Stimulated activated CD4-positive, alpha-beta T cell treated with anti-CD3 and anti-CD28 coated beads, Interleukin-4, amount 100 ng/mL, for 1 hour (primary cell): ENCODE data around the gene PANX2.
A peak's percentile ranks its signal among the peaks of the same experiment; 100 is the strongest.

Experiments
- DNase-seq: peaks from one replicate; pipeline ENCODE4 v3.0.0-alpha.2; 2020

Gene PANX2

DNA sequence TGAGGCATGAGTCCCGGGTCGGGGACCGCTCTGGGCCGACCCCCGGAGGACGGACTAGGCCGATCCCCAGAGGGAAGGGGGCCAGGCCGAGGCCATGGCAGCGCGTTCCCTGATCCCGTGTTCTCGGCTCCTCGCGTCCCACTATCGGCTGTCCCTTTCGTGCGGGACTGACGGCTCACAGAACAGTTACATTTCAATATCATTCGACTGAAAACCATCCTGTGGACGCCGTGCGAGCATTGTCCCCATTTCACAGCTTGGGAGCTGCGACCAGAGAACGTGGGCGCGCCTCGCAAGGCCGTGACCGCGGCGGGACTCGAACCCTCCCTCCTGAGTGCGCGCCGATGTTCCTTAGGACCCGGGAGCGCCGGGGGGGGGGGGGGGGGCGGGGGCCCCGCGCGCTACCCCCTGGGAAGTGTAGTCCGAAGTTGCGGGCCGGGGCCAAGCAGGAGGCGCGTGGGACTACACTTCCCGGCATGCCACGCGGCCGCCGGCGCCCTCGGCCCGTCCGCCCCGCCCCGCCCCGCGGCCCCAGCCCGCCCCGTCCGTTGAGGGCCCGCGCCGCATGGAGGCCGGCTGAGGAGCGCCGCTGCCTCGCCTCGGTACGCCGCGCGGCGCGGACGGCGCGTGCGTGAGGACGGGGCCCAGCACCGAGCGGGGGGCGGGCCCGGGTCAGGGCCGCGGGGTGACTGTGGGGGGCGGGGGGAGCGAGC lies 15.0 kb downstream of the PANX2 start, which contains the start of gene TRABD:
Gene TRABD, plus strand, starts transcription at position 539 of the 713 bp plus-strand sequence. CDS start 7,148 bp downstream, outside the sequence.
- DNase-seq: peak; percentile 92

DNA sequence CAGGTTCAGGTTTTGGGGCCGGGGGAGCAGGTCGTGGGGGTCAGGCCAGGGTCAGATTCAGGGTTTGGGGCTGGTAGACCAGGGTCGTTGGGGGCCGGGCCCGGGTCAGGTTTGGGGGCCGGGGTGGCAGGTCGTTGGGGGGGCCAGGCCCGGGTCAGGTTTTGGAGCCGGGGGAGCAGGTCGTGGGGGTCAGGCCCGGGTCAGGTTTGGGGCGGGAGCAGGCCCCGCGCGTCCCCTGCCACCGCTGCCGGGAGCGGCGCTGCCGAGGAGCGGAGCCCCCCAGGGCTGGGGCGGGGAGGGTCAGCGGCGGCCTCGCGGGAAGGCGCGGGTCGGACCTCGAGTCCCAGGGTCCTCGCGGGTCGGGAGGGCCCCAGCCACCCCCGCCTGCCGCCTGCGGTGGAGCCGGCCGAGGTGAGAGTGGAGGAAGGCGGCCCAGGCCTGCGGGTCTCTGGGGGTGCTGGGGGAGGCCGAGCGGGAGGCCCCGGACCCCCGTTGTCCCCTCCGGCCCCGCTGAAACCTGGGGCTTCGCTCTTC lies 15.7 kb downstream of the PANX2 start:
- DNase-seq: no peak

DNA sequence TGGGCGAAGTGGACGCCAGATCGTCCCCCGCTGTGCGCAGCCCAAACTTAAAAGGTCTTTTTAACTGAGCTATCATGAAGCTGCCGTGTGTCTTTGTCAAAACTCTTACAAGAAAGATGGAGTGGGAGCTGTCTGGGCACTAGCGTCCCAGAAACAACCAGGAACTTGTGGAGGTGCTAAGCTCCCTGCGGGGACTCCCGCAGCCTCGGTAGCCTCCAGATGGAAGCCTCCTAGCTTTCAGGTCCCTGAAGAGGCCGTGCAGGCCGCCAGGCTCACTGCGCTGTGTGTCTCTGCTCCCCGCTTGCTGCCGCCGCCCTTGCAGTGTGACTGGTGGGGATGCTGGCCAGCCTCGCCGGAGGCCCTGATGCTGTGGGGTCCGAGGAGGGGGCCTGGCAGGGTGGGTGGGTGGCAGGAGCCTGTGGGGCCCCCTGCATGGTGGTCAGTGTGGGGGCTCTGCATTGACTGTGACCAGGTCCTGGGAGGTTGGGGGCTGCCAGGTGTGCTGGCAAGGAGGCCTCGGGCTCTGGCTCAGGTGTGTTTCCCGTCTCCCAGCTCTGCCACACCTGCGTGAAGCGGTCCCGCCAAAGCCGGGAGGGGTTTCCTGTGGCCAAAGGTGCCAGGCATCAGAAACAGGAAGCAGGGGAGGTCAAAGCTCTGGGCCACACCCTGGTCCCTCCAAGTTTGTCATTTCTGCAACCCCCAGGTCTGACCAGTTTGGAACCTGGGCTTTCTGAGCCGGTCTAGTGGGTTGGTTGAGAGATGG lies 16.4 kb downstream of the PANX2 start:
- no peak for DNase-seq

DNA sequence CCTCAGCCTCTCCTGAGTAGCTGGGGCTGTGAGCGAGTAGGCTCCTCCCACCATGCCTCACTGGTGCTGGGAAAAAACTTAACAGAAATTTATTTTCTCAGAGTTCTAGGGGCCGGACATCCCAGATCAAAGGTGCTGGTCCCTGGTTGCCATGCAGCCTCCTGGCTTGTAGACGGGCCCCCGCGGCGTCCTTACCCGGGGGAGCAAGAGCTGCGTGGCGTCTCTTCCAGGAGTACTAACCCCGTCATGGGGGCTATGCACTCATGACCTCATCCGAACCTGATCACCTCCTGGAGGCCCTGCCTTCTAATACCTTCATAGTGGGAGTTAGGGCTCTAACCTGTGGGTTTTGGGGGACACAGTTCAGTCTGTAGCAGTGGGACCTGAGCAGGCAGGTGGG lies 17.8 kb downstream of the PANX2 start:
- no peak for DNase-seq

DNA sequence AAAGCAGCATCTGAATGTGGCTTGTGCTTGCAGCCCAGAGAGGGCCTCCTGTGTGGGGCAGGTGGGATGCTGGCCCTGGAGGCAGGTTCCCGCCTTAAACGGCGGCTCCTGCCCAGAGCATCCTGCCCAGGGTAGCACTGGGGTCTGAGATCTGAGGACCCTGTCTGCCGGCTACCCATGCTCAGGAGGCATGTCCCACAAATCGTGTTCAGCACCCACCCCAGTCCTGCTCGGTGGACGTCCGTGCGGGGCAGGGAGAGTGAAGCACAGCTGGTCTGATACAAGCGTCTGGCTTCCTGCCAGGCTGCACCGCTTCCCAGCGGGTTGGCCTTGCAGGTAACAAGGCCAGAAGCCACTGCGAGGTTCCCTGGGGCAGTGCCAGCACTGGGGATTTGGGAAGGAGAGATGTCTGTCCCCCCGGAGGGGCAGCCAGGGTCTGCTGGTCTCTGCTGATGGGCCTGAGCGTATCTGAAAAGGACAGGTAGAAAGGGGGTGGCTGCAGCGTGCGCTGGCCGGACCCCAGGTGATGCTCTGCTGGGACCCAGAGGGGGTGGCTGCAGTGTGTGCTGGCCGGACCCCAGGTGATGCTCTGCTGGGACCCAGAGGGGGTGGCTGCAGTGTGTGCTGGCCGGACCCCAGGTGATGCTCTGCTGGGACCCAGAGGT lies 18.8 kb downstream of the PANX2 start:
- DNase-seq: no peak

DNA sequence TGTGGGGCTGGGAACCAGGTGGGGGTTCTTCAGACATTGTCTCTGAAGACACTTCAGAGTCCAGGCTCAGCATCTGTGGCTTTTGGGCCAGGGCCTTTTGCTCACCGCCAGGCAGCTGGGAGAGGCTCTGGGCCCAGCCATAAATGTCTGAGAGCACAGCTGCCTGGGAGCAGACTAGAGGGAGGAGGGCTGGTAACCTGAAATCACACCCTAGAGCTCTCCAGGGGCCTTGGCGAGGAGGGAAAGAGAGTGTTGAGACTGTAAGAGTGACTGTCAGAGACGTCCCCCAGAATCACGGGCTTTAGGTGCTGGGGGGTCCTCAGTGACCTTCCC lies 19.3 kb downstream of the PANX2 start:
- DNase-seq: no peak

DNA sequence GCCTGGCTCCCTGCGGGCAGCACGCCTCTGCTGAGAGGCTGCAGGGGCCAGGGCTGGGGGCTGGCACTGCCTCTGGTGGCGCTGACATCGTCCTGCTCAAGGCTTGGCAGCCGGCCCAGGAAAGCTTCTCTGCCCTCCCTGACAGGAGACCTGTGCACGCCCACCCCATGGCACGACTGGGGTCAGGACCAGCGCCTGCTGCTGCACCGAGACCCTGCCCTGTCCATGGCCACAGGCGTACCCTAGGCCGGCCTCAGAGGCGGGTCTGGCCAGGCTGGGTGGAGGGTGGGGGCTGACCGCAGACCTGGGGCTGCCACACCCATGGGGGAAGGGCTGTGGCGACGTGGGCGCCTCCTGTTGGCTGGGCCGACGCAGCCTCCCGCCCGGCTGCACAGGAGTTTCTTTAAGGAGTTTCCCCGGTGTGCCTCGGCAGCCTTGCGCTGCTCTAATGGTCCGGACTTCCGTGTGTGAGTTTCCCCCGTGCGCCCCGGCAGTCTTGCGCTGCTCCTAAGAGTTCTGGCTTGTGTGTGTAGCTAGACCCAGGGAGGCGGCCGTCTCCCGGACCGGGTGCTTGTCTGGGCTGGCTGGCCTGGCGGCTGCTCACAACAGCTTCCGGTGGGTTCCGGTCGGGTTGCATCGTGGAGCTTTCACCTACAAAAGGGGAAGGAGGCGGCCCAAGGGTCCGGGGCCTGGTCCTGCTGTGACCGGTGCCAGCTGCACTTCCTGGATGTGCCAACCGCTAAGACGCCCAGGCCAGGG lies 19.8 kb downstream of the PANX2 start:
- peak; percentile 75 for DNase-seq

DNA sequence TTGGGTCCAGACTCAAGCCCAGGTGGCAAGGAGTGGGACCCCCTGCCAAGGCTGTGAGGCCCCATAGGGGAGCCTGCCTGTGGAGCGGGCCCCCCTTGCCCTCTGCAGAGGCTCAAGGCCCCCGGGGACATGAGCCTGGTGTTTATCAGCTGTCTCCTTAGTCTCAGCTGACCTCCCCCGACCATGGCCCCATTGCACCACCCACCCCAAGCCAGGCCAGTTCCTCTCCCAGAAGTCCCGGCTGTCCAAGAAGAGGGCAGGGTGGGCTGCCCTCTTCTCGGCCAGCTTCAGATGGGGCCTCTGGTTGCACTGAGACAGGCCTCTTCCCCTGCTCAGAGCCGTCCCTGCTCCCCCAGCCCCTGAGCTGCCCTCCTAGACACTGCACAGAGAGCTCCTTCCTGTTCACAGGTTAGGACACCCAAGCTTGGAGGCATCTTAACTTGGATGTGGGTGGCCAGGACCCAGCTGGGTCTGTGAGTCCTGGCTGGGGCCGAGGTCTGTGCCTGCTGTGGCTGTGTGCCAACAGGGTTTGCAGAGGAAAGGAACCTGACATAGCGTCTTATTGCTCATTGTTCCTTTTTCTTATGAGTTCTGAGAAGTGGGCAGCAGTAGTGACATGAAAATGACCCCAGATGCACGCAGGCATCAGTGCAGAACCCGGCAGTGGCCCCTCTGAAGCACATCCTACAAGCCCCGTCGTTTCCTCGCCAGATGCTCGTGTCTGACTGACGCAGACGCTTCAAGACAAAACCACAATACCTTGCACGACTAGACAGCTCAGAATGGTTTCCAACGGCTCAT lies 20.6 kb downstream of the PANX2 start:
- DNase-seq: peak; percentile 65

DNA sequence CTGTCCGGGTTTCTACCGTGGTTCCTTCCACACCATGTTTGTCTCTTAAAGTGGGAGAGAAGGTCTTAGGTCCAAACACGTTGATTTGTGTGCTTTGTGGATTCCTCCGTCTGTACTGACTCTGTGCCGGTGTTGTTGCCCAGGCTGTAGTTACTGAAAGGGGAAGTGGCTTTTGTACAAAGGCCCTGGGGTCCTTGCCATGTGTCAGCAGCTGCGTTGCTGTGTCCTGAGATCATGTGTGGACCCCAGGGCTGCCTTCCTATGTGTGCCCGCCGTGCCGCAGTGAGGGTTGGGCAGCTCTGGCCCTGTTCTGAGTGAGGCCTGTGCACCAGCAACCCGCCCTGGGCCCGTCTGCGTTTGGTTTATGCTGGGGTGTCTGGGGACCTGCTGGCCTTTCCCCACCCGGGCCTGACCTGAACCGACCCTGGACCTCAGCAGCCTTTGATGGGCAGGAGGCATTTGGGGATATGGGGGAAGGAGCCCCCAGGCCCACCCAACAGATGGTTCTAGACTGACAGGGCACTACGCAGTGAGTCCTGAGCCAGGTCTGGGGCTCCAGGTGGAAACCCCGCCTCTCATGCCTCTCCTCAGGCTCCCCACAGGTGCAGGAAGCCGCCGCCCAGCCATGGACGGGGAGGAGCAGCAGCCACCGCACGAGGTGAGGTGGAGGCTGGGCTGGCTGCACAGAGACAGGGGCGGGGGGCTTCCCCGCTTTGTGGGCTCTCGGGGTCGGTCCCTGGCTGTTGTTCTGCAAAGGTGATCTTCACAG lies 22.1 kb downstream of the PANX2 start:
- peak; percentile 45 for DNase-seq

DNA sequence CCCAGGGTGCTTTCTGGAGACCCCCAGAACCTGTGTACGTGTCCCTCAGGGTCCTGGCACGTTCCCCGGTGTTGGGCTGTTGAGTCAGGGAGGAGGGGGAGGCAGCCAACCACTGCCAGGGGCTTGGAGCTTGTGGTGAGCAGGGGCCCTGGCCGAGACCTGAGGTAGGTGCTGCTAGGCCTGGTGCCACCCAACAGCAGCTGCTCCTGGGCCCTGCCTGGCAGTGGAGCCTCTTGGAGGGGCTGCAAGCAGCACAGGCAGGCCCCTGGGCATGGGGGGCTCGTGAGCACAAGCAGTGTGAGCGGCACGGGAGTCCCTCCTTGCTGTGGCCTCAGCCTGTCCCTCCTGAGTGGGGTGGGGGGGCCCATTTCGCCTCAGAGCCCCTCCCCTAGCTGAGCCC lies 23.1 kb downstream of the PANX2 start:
- DNase-seq: no peak

DNA sequence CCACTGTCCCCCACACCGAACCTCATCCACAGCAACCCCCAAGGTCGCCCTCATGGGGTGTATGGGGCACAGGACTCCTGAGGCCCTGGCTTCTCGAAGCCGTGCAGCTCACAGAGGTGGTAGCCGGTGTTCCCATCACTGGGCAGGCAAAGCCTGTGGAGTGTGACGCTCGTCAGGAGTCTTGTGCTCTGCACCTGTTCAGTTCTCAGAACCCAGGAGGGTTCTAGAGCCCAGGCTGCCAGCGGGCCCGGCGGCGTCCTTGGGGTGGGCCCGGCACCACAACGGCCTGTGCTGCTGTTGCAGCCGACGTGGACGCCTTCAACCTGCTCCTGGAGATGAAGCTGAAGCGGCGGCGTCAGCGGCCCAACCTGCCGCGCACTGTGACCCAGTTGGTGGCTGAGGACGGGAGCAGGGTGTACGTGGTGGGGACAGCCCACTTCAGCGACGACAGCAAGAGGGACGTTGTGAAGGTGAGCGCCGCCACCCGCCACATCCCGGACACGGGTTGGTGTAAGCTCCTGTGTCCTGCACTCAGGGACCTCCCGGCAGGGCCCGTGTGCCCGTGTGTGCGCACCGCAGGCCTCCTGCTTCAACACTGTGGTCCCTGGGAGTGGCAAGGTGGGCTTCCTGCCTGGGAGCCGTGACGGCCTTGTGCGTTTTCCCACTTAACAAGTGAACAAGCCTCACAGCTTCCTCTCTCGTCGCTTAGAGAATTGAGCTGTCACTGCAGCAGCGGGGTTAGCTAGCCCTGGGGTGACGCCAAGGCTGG lies 23.7 kb downstream of the PANX2 start:
- DNase-seq: no peak

DNA sequence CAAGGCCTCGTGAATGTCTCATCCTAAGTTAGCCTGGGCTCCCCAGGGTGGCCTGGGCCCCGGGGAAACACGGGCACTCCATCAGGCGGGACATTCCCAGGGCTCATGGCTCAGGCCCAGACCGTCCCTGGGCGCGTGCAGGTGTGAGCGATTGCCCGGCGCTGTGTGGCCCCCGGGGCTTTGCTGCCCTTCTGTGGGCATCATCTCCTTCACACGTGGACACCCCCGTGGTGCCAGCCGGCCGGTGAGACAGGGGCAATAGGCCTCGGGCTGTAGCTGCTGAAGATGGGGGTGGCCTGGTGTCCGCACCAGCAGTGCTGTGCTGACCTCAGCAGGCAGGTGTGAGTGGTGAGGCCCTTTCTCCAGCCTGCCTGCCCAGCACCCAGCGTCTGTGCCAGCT lies 25.7 kb downstream of the PANX2 start:
- no peak for DNase-seq

DNA sequence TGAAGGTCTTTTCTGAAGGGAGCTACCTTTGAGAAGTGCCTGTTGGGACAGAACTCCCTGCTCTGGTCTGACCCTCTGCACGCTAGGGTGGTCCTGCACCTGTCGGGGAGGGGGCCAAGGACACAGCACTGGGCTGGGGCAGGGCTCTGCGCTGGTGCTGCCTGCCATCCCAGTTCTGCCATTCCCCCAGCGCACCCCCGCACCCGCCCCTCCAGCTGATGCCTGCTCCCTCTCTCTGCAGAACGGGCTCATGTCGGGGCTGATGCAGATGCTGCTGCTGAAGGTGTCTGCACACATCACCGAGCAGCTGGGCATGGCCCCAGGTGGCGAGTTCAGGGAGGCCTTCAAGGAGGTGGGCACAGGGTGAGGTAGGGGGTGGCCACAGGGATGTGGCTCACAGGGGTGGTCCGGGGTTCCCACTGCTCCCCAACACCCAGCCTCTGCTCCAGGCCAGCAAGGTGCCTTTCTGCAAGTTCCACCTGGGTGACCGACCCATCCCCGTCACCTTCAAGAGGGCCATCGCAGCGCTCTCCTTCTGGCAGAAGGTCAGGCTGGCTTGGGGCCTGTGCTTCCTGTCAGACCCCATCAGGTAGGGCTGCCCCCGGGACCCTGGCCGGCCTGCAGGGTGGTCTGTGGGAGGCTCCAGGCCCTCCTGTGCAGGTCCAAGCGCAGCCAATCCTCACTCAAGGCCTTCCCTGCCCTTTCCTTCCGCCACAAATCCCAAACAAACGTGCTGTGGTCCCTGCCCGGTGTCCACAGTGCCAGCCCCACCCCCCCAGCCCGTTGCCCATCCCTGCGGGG lies 26.7 kb downstream of the PANX2 start:
- DNase-seq: no peak

DNA sequence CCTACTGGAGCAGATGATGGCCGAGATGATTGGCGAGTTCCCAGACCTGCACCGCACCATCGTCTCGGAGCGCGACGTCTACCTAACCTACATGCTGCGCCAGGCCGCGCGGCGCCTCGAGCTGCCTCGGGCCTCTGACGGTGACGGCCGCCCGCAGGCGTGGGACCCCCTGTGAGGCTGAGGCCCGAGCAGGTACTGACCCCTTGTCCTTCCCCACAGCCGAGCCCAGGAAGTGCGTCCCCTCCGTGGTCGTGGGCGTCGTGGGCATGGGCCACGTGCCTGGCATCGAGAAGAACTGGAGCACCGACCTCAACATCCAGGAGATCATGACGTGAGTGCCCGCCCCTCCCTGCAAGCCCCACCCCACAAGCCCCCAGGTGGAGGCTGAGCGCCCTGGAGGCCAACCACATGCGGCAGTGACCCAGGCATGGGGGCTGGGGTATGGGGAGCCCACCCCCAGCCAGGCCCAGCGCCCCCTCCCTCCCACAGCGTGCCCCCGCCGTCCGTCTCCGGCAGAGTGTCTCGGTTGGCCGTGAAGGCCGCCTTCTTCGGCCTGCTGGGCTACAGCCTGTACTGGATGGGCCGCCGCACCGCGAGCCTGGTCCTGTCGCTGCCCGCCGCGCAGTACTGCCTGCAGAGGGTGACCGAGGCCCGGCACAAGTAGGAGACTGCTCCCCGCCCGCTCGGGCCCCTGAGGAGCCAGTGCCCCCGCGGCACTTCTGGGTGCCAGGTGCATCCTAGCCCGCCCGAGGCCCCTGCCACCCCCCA lies 27.5 kb downstream of the PANX2 start:
- DNase-seq: no peak

DNA sequence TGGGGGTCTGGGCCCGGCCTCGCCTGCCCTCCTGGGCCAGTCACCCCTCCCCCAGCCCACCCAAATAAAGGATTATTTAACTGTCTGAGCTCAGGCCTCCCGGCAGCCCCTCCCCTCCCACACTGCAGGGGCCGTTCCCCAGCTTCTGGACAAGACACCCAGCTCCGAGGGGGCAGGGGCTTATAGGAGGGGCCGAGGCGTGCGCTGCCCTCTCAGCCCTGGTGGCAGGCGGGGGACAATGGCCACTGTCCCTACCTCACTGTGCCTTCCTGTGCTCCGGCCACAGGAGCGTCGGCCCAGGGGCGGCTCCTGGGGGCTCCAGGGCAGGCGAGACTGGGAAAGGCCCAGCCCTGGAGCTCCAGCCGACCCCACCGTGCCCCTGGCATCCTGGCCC lies 28.1 kb downstream of the PANX2 start:
- DNase-seq: no peak

DNA sequence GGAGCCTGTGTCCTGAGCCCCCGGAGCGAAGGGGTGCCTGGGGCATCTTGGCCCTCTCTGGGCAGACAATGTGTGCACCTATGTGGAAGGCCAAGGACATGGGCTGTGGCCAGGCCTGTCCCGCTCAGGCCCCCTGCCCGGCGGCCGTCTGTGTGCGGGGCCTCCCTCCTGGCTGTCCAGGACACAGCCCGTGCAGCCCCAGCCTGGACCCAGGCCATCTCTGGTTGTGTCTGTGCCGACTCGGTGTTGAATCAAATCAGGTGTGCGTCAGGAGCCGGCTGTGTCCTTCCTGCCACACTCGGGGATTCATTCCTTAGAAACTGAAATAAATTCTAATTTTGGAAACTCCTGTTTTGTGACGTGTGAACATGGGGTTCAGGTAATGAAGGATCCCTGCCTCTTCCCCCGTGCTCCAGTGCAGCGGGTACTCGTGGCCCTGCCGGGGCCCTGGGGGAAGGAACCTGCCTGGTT lies 28.8 kb downstream of the PANX2 start:
- no peak for DNase-seq

DNA sequence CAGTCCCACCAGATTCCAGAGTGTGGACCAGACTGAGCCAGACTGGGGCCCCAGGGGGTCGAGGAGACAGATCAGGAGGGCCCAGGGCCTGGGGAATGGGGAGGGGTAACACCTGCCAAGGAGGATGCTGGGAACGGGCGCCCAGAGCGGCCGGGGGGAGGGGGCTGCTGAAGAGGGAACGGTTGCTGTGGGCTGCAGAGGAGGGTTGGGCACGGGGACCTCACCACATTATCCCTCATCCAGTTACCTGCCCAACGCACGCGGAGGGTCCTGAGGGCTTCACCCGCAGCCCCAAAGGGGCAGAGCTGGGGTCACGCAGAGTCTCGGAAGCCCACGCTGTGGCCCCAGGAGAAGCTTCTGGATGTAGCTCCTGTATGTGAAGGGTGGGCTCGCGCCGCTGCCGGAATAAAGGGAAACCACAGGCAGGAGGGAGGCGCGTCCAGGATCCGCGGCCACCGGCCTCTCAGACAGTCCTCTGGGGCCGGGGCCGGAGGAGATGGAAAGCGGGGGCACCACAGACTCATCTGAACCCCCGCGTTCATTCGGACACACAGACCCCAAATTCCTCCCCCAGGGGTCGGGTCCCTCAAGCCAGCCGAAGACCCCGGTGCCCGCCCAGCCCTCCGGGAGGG lies 29.4 kb downstream of the PANX2 start:
- DNase-seq: peak; percentile 23
